OCI-LY1 (cell line): ENCODE measurements around the gene TRPM5.

Source experiments
- CTCF ChIP-seq: fragments of 200-600 bp; sonication (generic), shearing (Covaris generic); IDR thresholded peaks from 2 replicates; pipeline ENCODE4 v1.5.1; 2017; ENCODE audit warnings: mild to moderate bottlenecking, antibody characterized with exemption, low read length, moderate library complexity, mixed read lengths
- EZH2 ChIP-seq: fragments of 200-600 bp; sonication (generic), shearing (Covaris generic); IDR thresholded peaks from 2 replicates; pipeline ENCODE4 v1.8.0; 2017; ENCODE audit warnings: borderline replicate concordance, mixed run types, mild to moderate bottlenecking, antibody characterized with exemption, low read length, moderate library complexity, mixed read lengths

- TF ChIP-seq CTCF (no peak), EZH2 (no peak)
These were observed 49.6 kb downstream of the TRPM5 start for GRCh38 chr11:2394818-2395105.
